HG03060 (cell line): ENCODE data around the gene TNFRSF14.
"Not testable (repeated sequence)": the region's sequence is repeated elsewhere in the genome, so short reads cannot be mapped to it uniquely, and the experiment has no call there.

Experiments used
- ATAC-seq: cut with Tn5 transposase; IDR thresholded peaks from one replicate; pipeline ENCODE4 v1.9.1; 2021; ENCODE audit warnings: low read depth, moderate number of reproducible peaks; ENCODE audit not compliant: unreplicated experiment

Gene TNFRSF14

DNA sequence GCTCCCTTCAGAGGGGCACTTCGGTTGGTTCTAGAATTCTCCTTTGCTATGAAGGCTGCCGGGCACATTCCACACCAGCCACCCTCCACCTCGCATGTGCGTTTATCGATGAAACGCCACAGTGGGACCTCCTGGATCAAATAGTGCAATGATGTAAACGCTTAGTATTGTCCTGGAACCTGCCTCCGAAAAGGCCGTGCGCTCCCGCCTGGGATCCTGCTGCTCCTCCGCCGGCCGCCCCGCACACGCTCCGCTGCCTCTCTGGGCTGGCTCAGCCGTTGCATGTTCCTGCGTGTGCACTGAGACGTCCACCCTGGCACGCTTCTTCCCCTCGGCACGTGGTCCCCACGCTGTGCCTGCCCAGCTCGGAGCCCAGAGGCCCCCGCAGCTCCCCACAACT, 4.0 kb upstream of the TNFRSF14 start:
- ATAC-seq: no peak

DNA sequence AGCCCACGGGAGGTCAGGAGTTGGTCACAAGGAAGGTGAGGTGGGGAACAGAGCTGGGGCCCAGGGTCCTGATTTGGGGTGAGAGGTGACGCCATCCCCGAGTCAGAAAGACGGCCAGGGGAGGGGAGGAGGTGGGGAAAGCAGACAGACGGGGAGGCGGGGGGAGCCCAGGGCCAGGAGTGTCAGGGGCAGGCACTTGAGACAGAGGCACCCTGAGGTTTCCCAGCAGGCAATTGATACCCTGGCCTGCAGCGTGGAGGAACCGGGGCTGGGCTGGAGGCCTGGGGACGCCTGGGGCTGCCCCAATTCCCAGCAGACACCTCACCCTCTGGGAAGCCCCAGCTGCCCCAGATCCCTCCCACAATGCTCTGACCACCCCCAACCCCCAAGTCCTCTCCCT, 3.1 kb upstream of the TNFRSF14 start:
- not testable (repeated sequence) for ATAC-seq

DNA sequence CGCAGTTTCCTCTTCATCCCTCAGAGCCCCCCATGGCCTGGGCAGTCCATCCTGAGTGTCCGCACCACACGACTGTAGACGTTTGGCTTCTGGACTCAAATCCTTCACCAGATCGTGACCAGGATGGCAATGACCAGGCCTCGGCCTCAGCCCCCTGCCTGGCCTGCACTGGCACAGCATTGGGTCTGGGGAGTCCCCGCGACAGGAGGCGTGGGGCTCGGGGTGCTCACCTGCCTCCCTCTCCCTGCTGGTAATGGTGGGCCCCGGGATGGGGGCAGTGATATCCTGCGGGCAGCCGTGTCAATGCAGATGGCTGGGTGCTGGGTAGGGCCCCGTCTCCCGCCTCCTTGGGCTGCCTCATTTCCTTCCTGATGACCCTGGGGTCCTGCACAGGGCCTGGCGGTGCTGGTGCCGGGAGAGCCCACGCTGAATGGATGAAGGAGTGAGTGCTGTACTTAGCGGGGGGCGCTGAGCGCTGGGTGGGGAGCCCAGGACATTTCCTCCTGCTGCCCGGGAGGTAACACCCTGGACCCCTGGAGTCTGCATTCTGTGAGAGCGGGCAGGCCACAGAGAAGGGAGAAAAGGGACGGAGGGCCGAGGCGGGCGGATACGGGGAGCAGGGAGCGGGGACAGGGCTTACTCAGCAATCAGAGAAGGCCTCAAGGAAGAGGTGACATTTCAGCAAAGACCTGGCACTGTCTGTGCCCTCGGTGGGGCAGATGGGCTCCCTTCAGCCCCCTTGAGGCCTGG, 2.1 kb upstream of the TNFRSF14 start:
- ATAC-seq: no peak

DNA sequence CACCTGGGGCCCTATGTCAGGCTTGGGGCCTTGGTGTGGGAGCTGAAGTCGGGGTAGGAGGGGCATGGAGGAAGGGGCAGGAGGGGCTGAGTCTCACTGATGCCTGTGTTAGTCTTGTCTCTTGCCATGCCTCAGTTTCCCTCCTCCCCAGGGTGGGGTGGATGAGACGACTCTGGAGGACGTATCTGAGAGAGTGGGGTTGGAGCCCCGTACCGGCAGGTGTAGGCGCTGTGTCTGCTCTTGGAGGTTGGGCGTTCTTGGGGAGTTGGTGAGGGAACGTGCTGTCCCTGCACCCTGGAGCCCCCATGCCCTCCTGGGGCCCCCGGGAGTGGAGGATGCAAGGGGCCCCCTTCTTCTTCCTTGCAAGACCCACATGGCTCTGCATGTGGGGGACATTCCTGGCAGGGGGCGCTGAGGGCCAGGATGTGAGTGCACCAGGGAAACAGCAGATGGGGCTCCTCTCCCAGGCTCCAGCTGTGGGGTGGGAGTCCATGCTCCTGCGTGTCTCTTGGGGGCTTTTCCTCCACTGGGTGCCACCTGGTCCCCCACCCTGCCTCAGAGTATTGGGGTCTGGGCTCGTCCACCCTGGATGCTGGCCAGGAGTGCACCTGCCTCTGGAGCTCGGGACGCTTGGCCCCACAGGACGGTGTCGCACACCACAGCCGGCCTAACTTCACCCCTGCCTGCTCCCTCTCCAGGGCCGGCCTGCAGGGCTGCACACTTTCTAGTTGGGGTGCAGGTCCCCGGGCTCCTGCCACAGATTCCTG, 1.4 kb upstream of the TNFRSF14 start:
- ATAC-seq: no peak

DNA sequence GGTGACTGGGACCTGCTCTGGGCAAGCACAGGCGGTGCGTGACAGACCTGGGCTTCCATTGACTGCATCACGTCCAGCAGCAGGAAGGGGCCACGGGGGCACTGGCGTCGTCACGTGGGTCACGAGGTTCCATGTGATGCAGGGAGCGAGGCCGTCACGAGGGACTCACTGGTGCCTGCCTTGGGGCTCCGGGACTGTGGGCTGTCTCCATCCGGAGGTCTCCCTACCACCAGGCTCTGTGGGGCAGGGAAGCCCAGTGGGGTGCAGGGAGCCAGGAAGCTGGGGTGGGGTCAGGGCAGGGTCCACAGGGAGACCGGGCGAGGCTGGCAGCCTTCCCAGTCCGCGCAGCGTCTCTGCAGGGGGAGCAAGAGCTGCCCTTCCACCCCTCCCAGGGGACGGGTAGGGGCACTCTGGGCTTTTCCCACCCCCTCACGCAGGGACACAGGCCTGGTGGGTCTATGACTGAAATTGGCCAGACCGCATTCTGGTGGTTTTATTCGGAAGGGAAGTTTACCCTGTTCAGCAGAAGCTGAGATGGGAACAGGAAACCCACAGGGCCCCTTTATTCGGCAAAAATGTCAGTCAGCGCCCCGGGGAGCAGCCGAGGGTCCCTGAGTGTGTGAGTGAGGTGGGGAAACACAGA, 416 bp upstream of the TNFRSF14 start:
- no peak for ATAC-seq

DNA sequence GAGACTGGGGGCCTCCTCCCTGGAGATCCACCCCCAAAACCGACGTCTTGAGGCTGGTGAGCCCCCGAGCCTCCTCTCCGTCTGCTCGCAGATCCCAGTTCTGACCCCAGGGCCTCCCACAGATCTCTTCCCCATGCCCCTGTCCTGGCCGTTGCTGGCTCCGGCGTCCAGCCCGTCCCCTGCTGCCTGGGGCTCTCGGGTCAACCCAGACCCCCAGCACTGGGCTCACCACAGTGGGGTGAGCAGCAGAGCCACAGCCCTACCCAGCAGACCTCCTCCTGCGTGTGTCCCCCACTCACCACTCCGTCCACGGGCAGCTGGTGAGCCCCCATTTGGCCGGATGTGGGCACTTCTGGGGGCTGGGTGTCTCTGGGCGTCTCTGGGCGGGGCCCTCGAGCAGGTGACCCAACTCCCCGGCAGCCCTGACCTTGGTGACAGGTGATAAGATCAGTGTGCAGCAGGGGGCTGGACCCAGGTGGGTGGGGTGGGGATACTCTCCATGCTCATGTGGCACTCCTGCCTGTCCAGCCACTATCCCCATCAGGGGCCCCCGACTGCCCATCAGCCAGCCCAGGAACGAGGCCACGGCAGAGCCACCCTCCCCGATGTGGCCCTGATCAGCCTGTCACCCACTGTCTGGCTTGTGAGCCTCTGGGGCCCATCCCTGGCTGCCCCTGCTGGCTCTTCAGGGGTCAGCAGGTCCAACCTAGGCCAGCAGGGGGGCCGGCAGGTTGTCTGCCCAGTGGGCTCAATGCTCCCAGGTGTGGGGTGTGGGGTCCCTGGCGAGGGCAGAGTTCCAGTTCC, 709 bp downstream of the TNFRSF14 start:
- no peak for ATAC-seq

DNA sequence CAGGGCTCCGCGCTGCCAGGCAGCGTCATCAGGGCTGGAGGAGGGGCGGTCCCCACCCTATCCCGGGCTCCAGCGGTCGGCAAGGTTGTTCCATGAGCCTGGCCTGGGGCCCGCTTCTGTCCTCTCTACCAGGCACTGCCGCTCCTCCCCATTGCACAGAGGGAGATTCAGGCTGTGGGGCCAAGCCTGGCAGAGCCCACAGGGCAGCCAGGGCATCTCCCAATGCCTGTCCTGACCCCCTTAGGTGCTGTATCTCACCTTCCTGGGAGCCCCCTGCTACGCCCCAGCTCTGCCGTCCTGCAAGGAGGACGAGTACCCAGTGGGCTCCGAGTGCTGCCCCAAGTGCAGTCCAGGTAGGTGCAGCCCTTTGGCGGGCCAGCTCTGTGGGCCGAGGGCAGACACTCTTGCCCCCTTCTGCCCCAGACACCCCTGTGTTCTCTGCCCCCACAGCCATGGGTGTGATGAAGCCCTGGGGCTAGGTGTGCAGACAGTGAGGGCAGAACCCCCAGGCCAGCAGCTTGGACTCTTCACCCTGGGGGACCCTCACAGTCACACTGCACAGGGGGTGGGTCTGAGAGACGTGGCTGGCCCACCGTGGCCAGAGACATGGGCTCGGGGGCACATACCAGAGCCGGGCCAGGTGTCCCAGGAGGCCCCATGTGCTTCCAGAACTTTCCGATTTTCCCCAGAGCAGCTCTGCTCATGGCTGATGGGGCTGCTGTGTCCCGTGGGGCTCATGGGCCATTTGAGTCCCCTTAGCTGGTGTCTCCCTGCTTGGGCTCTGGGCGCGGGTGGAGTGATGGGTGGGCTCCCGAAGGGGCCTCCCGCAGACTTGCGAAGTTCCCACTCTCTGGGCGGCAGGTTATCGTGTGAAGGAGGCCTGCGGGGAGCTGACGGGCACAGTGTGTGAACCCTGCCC, 1.6 kb downstream of the TNFRSF14 start:
- ATAC-seq: no peak

DNA sequence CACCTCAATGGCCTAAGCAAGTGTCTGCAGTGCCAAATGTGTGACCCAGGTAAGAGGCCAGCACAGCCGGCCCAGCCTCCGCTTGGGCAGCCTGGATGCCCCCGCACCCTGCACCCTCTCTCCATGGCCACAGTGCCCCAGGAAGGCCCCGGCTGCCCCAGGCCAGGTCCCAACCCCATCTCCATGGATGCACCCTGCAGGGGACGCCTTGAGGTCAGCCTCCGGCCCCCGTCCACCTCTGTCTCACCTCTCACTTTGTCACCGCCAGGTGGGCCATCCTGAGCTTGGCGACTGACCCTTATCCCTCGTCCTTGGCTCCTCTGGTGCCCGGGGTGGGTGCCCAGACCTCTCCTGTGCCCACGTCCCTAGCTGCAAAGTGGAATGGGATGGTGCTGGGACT, 2.2 kb downstream of the TNFRSF14 start:
- no peak for ATAC-seq

DNA sequence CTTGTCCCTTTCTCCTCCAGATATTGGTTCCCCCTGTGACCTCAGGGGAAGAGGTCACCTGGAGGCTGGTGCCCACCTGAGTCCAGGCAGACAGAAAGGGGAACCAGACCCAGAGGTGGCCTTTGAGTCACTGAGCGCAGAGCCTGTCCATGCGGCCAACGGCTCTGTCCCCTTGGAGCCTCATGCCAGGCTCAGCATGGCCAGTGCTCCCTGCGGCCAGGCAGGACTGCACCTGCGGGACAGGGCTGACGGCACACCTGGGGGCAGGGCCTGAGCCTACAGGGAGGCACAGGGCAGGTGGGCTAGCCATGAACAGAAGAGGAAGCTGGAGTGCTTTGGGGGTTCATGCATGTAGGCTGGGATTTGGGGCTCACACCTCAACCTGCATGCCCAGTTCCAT, 2.7 kb downstream of the TNFRSF14 start:
- no peak for ATAC-seq

DNA sequence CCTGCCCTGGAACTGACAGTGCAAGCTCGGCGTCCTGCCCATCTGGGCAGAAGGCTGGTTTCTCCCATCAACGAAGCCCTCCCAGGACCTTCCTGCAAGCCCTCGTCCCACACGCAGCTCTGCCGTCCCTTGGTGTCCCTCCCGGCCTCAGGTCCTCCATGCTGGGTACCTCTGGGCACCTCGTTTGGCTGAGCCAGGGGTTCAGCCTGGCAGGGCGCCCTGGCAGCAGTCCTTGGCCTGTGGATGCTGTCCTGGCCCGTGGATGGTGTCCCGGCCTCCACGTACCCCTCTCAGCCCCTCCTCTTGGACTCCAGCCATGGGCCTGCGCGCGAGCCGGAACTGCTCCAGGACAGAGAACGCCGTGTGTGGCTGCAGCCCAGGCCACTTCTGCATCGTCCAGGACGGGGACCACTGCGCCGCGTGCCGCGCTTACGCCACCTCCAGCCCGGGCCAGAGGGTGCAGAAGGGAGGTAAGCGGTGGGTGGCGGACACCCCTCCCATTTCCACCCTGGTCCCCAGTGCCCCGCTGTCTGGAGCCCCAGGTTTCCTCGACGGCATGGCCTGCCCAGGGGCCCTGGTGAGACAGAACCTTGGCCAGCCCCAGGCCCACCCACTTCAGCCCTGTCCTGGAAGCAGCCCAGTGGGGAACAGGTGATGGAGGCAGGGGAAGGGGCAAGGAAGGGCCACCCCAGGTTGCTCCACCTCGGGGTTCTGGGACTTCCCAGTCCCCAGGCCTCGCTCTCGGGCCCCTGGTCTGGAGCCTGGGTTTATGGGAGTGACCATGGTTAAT, 3.5 kb downstream of the TNFRSF14 start:
- ATAC-seq: no peak

DNA sequence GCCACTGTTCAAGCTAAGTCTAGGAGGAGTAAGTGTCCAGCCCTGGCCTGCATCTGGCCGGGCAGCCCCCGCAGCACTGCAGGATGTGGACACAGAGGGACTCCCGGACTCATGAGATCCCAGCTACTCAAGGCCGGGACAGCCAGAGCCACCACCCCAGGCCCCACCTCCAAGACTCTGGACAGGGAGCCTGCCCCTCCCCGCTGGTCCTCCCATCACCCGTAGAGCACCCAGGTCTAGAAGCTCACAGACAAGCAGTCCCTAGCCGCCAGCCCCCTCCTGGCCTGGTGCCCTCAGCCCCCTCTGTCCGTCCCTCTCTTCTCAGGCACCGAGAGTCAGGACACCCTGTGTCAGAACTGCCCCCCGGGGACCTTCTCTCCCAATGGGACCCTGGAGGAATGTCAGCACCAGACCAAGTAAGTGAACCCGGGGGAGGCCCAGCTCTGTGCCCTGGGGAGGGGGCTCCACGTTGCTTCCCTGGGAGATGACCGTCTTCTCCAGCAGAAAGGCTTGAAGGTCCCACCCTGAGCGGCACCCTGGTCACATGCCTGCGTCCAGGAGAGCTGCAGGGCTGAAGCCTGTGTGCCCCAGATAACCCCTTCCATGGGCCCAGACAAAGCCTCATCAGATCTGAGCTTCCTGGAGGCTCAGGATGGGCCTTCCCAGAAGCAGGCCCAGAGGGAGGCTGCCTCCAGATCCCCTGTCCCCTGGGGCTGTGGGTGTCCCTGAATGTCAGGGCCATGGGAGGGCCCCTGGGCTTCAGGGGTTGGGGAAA, 4.3 kb downstream of the TNFRSF14 start:
- no peak for ATAC-seq

DNA sequence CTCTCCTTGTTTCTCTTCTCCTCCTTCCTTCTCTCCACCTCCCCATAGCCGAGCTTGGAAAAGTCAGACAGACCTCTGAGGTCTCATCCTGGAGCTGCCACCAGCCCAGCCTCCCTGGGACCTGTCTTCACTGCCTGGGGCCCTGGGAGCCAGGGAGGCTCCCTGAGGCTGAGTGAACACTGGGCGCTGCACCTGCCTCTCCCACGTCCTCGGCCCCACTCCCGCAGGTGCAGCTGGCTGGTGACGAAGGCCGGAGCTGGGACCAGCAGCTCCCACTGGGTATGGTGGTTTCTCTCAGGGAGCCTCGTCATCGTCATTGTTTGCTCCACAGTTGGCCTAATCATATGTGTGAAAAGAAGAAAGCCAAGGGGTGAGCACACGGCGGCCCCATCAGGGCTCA, 5.3 kb downstream of the TNFRSF14 start:
- no peak for ATAC-seq

DNA sequence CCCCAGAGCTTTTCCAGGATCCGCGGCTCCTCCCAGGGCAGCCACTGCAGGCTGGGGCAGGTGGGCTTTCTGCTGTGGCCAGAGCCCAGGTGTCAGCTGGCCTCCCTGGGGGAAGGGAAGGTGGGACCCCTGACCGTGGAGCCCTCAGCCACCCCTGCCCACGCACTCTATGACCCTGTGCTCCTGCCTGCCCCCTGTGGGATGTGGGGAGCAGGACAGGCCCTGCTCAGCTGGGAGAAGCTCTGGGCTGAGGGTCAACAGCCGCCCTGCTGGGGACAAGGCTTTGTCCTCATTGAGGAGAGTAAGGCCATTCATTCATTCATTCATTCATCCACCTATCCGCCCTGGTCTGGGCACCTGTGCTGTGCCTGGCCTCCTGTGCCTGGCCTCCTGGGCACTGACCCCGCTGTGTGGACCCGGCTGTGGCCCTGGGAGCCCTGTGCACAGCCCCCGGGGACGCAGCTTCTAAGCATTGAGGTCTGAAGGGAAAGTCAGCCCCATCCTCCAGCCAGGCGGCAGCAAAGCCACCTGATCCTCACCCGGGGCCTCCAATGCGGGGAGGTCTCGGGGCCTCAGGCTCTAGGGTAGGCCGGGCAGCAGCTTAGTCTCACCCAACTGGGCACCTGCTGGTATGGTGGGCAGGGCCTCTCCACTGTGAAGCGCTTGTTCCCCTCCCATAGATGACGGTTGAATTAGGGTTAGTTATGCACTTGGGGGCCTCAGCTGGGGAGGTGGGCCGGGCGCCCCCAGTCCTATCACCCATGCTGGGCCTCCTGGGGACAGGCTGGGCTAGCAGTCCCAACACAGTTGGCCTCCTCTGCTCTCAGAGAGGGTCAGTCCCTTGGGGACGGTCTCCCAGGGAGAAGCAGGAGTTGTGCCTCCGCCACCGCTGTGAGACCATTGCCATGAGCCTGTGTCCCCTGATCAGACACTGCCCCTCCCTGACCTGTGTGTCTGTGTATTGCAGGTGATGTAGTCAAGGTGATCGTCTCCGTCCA, 6.0 kb downstream of the TNFRSF14 start:
- no peak for ATAC-seq

DNA sequence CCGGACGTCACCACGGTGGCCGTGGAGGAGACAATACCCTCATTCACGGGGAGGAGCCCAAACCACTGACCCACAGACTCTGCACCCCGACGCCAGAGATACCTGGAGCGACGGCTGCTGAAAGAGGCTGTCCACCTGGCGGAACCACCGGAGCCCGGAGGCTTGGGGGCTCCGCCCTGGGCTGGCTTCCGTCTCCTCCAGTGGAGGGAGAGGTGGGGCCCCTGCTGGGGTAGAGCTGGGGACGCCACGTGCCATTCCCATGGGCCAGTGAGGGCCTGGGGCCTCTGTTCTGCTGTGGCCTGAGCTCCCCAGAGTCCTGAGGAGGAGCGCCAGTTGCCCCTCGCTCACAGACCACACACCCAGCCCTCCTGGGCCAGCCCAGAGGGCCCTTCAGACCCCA, 7.0 kb downstream of the TNFRSF14 start:
- ATAC-seq: no peak

DNA sequence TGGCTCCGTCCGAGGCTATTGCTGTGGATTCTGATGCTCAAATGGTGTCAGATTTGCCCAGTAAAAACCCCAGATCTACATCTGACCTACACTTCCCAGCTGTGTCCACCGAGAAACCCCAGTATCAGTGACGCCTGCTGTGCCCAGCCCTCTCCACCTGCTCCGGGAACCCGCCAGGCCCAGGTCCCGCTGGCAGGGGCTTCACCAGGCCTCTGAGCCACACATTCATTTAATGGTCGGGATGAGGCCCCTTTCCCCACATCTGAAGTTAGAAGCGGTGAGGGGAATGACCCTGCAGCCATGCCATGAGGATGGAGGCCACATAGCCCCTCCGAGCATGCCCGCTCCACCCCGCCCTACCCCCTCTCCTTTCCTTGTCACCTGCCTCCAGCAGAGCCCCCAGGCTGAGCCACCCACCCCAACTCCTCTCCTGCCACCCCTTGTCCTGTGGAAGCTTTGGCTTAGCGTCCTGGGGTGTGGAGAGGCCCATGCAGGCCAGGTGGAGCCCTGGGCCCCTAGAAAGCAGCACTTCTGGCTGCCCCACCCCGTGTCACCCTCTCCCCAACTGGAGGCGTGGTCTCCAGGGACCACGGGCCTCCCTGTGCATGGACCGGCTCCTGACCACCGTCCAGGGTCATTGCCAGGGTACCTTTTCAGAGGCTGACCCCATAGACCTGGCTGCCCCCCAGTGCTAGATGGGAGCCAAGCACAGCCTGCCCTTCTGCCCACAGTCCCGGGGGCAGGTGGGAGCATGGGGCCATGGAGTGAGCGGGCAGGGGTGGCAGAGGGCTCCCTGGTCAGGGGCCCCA, 8.0 kb downstream of the TNFRSF14 start:
- no peak for ATAC-seq

DNA sequence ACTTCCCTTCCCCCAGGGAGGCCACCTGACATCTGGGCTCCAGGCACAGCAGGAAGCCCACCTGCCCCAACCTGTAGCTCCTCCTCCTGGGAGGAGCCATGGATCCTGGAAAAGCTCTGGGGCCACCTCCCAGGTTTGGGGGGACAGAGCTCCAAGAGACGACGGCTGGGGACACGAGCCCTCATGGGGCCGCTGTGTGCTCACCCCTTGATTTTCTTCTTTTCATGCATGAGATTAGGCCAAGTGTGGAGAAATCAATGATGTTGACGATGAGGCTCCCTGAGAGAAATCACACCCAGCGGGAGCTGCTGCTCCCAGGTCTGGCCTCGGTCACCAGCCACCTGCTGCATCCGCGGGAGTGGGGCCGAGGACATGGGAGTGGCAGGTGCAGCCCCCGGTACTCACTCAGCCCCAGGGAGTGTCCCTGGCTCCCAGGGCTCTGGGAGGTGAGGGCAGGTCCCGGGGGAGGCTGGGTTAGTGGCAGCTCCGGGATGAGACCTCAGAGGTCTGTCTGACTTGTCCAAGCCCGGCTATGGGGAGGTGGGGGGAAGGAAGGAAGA, 8.7 kb downstream of the TNFRSF14 start:
- ATAC-seq: no peak
